Measurements from ENCODE around the gene TAS2R38. TPM values are rescaled to one million over a fixed set of nuclear protein-coding genes. Genes with fewer than 3 reads are reported as not detected.
"Not testable (repeated sequence)": the region's sequence is repeated elsewhere in the genome, so short reads cannot be mapped to it uniquely, and the experiment has no call there.

TAS2R38 gene
- polyA plus RNA-seq (ENCODE audit: insufficient read depth in 1 of 5, insufficient read length in 5 of 5, low replicate concordance in 1 of 5): under 1 TPM in 1 of 5 donors, not detected in 4; 0.27 TPM
- long read RNA-seq, donor 1: 0 reads
- long read RNA-seq, donor 2: 0 reads
- long read RNA-seq, donor 3: 0 reads
- long read RNA-seq, donor 4: 0 reads
- long read RNA-seq, donor 5: 0 reads
- long read RNA-seq, donor 6: 0 reads
- long read RNA-seq, donor 7: 0 reads
- long read RNA-seq, donor 8: 0 reads

- no peak for DNase-seq
Measured at GRCh38 chr7:141973673-141974072, at the start of gene TAS2R38. TSS of gene TAS2R38 (minus strand) at chr7:141973773. CDS start at chr7:141973689, 84 bp downstream.

GRCh38 chr7:142018154-142018553, 44.6 kb upstream of the TAS2R38 start:
- DNase-seq: no peak

GRCh38 chr7:142017451-142017850, 43.9 kb upstream of the TAS2R38 start:
- DNase-seq: no peak

GRCh38 chr7:142012825-142013511, 39.4 kb upstream of the TAS2R38 start:
- no peak for DNase-seq

GRCh38 chr7:142010952-142011548, 37.5 kb upstream of the TAS2R38 start:
- DNase-seq: no peak

- no peak for DNase-seq
Measured at GRCh38 chr7:142009187-142009586, 35.6 kb upstream of the TAS2R38 start.

GRCh38 chr7:142006577-142006976, 33.0 kb upstream of the TAS2R38 start:
- DNase-seq: no peak

GRCh38 chr7:142002179-142002578, 28.6 kb upstream of the TAS2R38 start:
- DNase-seq: no peak

GRCh38 chr7:142001163-142001874, 27.7 kb upstream of the TAS2R38 start:
- no peak for DNase-seq

- DNase-seq: no peak
Measured at GRCh38 chr7:142000244-142000643, 26.7 kb upstream of the TAS2R38 start.

GRCh38 chr7:141999058-141999623, 25.6 kb upstream of the TAS2R38 start:
- no peak for DNase-seq

GRCh38 chr7:141993354-141993753, 19.8 kb upstream of the TAS2R38 start:
- DNase-seq: no peak

GRCh38 chr7:141992688-141993087, 19.1 kb upstream of the TAS2R38 start:
- no peak for DNase-seq

GRCh38 chr7:141992156-141992555, 18.6 kb upstream of the TAS2R38 start:
- DNase-seq: no peak

- DNase-seq: no peak
Measured at GRCh38 chr7:141991140-141991539, 17.6 kb upstream of the TAS2R38 start.

- DNase-seq: no peak
Measured at GRCh38 chr7:141990011-141990725, 16.6 kb upstream of the TAS2R38 start.

- DNase-seq: not testable (repeated sequence)
Measured at GRCh38 chr7:141987803-141988202, 14.2 kb upstream of the TAS2R38 start.

GRCh38 chr7:141986923-141987322, 13.3 kb upstream of the TAS2R38 start:
- DNase-seq: no peak

- not testable (repeated sequence) for DNase-seq
Measured at GRCh38 chr7:141985926-141986325, 12.4 kb upstream of the TAS2R38 start.

GRCh38 chr7:141979568-141979967, 6.0 kb upstream of the TAS2R38 start:
- no peak for DNase-seq

- DNase-seq: no peak
Measured at GRCh38 chr7:141978351-141978750, 4.8 kb upstream of the TAS2R38 start.

Measured in right lung (tissue), 10 donors.